ENCODE data around the gene FAM167B. TPM values are rescaled to one million over a fixed set of nuclear protein-coding genes. Genes with fewer than 3 reads are reported as not detected.

The FAM167B gene
- total RNA-seq, 2 donors from 2014 or later = 1.6 to 1.9 TPM

DNA sequence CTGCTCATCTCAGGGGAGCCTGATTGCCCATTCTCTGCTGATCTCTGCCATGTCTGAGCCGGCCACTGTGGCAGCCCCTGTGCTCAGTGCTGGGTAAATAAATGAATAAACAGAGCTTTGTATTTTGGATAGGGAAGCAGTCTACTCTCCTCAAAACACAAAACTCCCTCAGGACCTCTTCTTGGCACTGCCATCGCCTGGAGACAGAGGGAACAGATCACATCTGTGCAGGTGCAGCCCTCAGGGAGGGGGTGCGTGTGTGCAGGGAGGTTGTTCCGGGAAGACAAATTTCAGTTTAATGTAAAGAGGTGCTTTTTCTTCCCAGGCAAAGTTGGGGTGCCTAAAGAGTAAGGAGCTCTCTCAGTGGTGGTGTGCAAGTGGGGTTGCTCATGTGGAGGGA is 7.7 kb upstream of the FAM167B start:
- Mint-ChIP-seq H3K27ac (no peak overlapping the region), H3K4me1 (ENCODE audit: low read depth) (peaks cover 18% of the 10 kb centered on the region), H3K9me3 (no peaks in the 10 kb centered on the region), H3K4me3 (peak overlapping the region; percentile 90 to 92), H3K27me3 (ENCODE audit: low read depth) (no peaks in the 10 kb centered on the region), H3K36me3 (ENCODE audit: insufficient read depth in 2 of 2) (no peaks in the 10 kb centered on the region)
- DNase-seq (no peak), ATAC-seq (replicated peaks in 1 of 2) (no peak)

DNA sequence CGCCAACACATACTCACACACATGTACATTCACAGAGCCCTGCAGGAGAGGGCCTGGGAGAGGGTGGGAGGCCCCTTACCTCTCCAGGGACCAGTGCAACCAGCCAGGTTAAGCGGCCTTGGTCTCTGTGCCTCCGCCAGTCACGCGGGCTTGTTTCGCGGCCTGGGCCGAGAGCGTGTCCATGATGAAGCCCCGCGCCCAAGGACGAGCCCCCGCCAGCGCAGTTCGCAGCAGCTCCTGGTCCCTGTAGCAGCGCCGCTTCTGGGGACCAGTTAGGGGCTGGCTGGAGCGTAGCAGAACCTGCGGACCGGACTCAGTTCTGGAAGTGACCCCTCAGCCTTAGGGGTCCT is 7.3 kb upstream of the FAM167B start:
- Mint-ChIP-seq H3K36me3 (ENCODE audit: insufficient read depth in 2 of 2) (no peaks in the 10 kb centered on the region), H3K27me3 (ENCODE audit: low read depth) (no peaks in the 10 kb centered on the region), H3K4me3 (peak overlapping the region; percentile 90 to 92), H3K9me3 (no peaks in the 10 kb centered on the region), H3K27ac (no peak overlapping the region), H3K4me1 (ENCODE audit: low read depth) (peaks cover 18% of the 10 kb centered on the region)
- no peak for DNase-seq
- ATAC-seq (replicated peaks in 1 of 2) = no peak

DNA sequence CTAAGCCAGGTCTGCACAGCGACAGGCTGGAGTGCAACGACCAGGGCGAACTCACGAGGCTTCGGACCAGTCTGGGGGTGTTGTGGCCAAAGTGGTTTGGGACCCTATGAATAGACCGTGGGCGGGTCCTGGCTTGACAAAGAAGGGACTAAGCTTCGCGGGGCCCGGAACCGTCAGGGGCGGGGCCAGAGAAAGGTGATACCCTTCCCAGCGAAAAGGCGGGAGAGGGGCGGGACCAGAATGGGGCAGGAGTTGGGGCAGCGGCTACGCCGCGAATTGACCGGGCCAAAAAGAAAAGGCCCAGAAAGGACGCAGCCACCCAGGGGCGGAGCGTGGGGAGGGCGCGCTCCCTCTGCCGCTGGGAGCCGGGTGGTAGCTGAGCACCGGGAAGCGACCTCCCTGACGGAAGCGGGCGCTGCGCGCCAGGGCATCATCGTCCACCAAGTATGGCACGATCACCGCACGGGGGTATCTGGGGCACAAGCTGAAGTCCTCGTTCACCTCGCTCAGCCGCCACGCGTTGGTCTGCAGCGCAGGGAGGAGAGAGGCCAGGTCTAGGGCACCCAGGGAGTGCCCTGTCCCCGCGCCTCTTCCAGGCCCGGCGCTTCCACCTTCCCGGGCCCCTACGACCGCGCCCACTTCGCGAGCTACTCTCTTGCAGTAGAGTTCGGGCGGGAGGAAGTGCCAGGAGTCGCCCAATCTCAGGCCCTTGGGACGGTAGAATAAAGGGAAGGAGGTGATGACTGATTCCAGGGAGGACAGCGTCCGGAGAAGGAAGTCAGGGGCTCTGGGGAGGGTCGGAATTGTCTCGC is 6.7 kb upstream of the FAM167B start:
- peak overlapping the region; percentile 90 to 92 for H3K4me3 Mint-ChIP-seq
- H3K27ac Mint-ChIP-seq = no peak overlapping the region
- ATAC-seq (replicated peaks in 1 of 2) (peak; percentile 73 to 74), DNase-seq (peak; percentile 66 to 69)
- H3K27me3 Mint-ChIP-seq (ENCODE audit: low read depth) = no peaks in the 10 kb centered on the region
- no peaks in the 10 kb centered on the region for H3K36me3 Mint-ChIP-seq (ENCODE audit: insufficient read depth in 2 of 2)
- peaks cover 20% of the 10 kb centered on the region for H3K4me1 Mint-ChIP-seq (ENCODE audit: low read depth)
- no peaks in the 10 kb centered on the region for H3K9me3 Mint-ChIP-seq

DNA sequence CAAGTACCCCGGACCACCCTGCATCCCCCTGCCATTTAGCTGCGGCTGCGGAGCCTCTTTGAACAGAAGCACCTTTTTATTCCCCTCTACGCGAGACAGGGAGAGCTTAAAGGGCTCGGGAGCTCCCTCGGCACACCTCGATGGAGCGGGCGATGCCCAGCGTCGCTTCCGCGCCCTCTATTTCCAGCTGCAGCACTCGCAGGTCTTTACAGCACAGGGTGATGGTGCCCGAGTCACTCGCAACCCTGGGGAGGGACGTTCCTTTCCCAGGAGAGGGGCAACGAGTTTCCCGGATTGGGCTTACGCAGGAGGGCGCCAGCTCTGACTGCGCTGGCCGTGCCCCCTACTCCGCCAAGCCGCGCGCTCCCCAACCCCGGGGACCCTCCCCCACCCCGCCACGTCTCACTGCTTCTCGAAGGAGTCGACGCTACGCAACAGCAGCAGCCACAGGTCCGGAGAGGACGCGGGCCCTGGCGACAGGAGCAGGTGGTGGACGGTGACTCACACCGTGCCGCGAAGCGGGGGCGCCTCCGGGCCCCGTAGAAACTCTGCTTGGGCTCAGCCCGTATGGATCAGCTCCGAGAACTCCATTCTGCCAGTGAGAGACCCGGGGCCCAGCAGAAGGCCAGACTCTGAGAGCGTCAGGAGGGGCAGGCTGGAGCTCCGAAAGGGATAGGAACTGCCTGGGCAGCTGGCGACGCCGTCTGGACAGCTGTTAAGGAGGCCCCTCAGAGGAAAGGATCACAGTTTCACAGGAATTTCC is 5.8 kb upstream of the FAM167B start:
- no peaks in the 10 kb centered on the region for H3K9me3 Mint-ChIP-seq
- no peaks in the 10 kb centered on the region for H3K27me3 Mint-ChIP-seq (ENCODE audit: low read depth)
- H3K36me3 Mint-ChIP-seq (ENCODE audit: insufficient read depth in 2 of 2) = no peaks in the 10 kb centered on the region
- peaks cover 29% of the 10 kb centered on the region for H3K4me1 Mint-ChIP-seq (ENCODE audit: low read depth)
- peak overlapping the region; percentile 90 to 92 for H3K4me3 Mint-ChIP-seq
- peak; percentile 72 for ATAC-seq (replicated peaks in 1 of 2)
- peak; percentile 56 to 58 for DNase-seq
- no peak overlapping the region for H3K27ac Mint-ChIP-seq

DNA sequence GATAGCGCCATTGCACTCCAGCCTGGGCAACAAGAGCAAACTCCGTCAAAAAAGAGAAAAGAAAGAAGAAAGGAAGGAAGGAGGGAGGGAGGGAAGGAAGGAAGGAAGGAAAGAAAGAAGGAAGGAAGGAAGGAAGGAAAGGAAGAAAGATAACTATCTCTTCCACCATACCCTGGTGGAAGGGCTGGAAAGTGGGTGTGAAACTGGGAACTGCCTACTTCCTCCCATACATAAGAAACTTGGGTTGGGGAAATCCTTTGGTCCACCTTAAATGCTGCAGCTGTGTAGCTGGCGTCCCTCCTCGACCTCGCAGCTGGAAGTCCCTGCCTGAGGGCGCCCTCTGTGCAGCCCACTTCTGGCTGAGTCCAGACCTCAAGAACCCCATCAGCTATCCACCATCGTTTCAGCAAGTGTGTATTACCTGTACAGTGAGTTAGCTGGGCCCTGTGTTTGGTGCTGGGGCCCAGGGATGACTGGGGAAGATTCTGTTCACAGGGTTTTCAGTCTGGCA is 4.6 kb upstream of the FAM167B start:
- Mint-ChIP-seq H3K9me3 (no peaks in the 10 kb centered on the region), H3K4me3 (no peak overlapping the region), H3K27ac (no peak overlapping the region), H3K36me3 (ENCODE audit: insufficient read depth in 2 of 2) (no peaks in the 10 kb centered on the region), H3K4me1 (ENCODE audit: low read depth) (peaks cover 41% of the 10 kb centered on the region), H3K27me3 (ENCODE audit: low read depth) (no peaks in the 10 kb centered on the region)
- no peak for ATAC-seq (replicated peaks in 1 of 2)
- DNase-seq = no peak

DNA sequence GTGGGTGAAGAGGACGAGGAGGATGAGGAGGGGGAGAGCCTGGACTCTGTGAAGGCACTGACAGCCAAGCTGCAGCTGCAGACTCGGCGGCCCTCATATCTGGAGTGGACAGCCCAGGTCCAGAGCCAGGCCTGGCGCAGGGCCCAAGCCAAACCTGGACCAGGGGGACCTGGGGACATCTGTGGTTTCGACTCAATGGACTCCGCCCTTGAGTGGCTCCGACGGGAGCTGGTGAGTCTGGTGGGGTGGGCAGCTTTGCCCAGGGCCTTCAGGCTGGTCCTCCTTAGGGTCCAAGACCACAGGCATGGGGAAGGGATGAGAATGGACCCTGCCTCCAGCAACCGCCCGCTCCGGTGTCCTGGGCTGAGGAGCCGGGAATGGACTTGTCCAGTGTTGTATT is 430 bp downstream of the FAM167B start:
- peaks cover 65% of the 10 kb centered on the region for H3K4me1 Mint-ChIP-seq (ENCODE audit: low read depth)
- DNase-seq (no peak), ATAC-seq (replicated peaks in 1 of 2) (no peak)
- peak overlapping the region; percentile 74 to 91 for H3K4me3 Mint-ChIP-seq
- H3K9me3 Mint-ChIP-seq = no peaks in the 10 kb centered on the region
- H3K27ac Mint-ChIP-seq = peak overlapping the region; percentile 72
- H3K36me3 Mint-ChIP-seq (ENCODE audit: insufficient read depth in 2 of 2) = peaks cover 7% of the 10 kb centered on the region in 2 donors
- no peaks in the 10 kb centered on the region for H3K27me3 Mint-ChIP-seq (ENCODE audit: low read depth)

DNA sequence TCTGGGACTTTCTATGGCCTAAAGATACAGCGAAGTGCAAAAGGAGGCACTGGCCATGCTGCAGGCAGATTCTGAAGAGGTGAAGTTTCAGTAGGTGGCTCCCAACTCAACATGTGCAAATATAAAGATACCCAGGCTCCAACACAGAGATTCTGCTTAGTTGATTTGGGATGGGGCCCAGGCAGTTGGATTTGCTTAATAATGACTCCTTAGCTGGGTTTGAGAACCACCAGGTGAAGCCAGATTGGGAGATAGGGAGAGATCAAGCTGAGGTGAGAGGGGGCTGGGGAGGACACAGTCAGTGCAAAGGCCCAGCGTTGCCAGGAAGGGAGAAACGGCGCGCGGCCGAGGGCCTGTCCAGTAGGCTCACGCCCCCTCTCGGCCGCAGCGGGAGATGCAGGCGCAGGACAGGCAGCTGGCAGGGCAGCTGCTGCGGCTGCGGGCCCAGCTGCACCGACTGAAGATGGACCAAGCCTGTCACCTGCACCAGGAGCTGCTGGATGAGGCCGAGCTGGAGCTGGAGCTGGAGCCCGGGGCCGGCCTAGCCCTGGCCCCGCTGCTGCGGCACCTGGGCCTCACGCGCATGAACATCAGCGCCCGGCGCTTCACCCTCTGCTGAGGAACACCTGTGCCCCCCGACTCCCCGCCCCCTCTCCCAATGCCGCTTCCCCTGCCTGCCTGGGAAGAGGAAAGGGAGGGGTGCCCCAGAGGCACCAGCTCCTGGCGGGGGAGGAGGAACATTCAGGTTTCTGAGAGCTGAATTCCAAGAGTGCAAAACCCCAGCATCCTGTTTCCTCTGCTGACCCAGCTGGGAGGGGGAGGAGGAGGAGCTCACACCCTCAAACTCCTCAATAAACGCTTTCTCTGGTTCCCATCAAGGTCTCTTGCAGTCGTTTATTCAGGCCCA is 1.2 kb downstream of the FAM167B start:
- Mint-ChIP-seq H3K27me3 (ENCODE audit: low read depth) (no peaks in the 10 kb centered on the region), H3K36me3 (ENCODE audit: insufficient read depth in 2 of 2) (peaks cover 11 to 13% of the 10 kb centered on the region in 2 donors), H3K4me3 (peak overlapping the region; percentile 74 to 91), H3K4me1 (ENCODE audit: low read depth) (peaks cover 67% of the 10 kb centered on the region), H3K27ac (peak overlapping the region; percentile 72), H3K9me3 (no peaks in the 10 kb centered on the region)
- DNase-seq (peak; percentile 89 to 93), ATAC-seq (replicated peaks in 1 of 2) (peak; percentile 32 to 35)

DNA sequence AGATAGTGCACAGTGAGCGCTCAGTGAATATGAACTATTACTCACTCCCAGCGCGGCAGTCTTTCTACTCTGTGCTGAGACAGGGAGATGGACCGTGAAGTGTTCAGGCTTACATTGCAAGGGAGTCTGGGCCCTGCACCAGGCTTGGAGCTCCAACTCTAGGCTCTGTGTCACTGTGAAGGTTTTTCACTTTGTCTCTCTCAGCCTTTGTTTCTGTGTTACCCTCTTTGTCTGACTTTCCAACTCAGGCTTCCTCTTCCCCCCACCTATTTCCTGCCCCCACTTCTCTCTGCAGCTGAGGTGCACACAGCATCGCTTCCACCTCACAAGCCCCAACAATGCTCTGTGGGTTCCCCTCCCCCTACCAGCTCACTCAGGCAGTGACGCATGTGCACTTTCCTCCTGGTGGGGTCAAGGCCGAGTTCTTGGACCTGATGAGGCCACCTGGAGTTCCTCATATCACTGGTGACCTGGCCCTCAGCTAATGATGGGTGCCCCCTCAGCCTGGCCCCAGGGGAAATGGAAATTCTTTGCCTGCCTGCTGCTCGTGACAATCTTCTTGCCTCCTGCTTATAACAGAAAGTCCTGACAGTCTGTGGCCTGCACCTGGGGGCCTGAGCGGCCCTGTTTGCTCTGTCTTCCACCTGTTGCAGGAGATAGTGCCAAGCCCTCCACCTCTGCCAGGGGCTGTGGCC is 3.0 kb downstream of the FAM167B start:
- no peaks in the 10 kb centered on the region for H3K27me3 Mint-ChIP-seq (ENCODE audit: low read depth)
- H3K36me3 Mint-ChIP-seq (ENCODE audit: insufficient read depth in 2 of 2) = peaks cover 13 to 14% of the 10 kb centered on the region in 2 donors
- peak overlapping the region; percentile 91 to 99 for H3K4me3 Mint-ChIP-seq
- H3K27ac Mint-ChIP-seq = peak overlapping the region; percentile 100
- H3K4me1 Mint-ChIP-seq (ENCODE audit: low read depth) = peaks cover 80% of the 10 kb centered on the region
- peak; percentile 64 to 68 for ATAC-seq (replicated peaks in 1 of 2)
- no peaks in the 10 kb centered on the region for H3K9me3 Mint-ChIP-seq
- peak; percentile 82 to 84 for DNase-seq

- peak; percentile 84 to 86 for DNase-seq
- H3K9me3 Mint-ChIP-seq = no peaks in the 10 kb centered on the region
- no peaks in the 10 kb centered on the region for H3K27me3 Mint-ChIP-seq (ENCODE audit: low read depth)
- H3K4me3 Mint-ChIP-seq = peak within 1 kb of the TSS; percentile 91 to 99
- ATAC-seq (replicated peaks in 1 of 2) = peak; percentile 51 to 55
- peak within 1 kb of the TSS; percentile 100 for H3K27ac Mint-ChIP-seq
- H3K4me1 Mint-ChIP-seq (ENCODE audit: low read depth) = peaks cover 75% of the 10 kb centered on the region
- peaks cover 13 to 16% of the 10 kb centered on the region in 2 donors for H3K36me3 Mint-ChIP-seq (ENCODE audit: insufficient read depth in 2 of 2)
Observed at GRCh38 chr1:32250893-32251716, 4.1 kb downstream of the FAM167B start, which contains the start of gene LCK. Gene LCK (plus strand): TSS chr1:32251265. CDS start chr1:32274330, 23,065 bp downstream.

DNA sequence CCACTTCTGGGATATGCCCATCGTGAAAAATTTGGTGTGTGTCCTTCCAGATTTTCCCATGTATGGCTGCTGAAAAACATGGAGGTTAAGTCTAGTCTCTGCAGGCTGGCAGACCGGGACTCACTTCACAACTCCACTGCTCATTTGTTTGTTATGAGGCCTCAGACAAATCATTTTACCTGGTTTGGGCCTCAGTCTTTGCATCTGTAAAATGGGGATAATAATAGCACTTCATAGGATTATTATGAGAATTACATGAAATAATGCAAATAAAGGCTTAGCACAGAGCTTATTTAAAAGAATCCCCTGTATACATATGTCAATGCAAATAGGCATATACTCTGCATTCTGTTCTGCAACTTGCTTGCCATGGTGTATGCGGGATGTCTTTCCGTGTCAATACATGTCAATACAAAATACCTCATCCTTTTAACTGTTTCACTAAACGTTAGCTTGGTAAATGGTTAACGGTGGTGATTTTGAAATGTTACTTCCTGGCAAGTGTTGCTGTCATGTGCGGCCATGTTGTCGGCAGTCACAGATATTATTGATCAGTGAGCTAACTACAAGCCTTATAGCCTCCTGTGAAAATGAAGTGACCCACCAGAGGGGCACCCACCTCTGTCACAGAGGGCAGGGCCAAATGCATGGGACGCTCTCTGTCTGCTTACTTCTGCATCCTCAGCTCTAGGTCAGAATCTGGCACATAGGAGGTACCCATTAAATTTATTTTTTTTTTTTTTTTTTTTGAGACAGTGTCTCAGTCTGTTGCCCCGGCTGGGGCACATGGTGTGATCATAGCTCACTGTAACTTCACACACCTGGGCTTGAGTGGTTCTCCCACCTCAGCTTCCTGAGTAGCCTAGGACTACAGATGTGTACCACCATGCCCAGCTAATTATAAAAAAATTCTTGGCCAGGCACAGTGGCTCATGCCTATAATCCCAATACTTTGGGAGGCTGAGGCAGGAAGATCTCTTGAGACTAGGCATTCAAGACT is 8.3 kb downstream of the FAM167B start:
- H3K4me3 Mint-ChIP-seq = peak overlapping the region; percentile 79 to 95
- peaks cover 17 to 21% of the 10 kb centered on the region in 2 donors for H3K36me3 Mint-ChIP-seq (ENCODE audit: insufficient read depth in 2 of 2)
- H3K9me3 Mint-ChIP-seq = no peaks in the 10 kb centered on the region
- peak; percentile 1 to 9 for ATAC-seq (replicated peaks in 1 of 2)
- H3K4me1 Mint-ChIP-seq (ENCODE audit: low read depth) = peaks cover 66% of the 10 kb centered on the region
- peak in 1 of 2 donors; percentile 41 for DNase-seq
- H3K27me3 Mint-ChIP-seq (ENCODE audit: low read depth) = no peaks in the 10 kb centered on the region
- H3K27ac Mint-ChIP-seq = peak overlapping the region; percentile 97
